UCSD-AML1 (cell line): ENCODE results near the gene SLC22A1.
"Not testable (repeated sequence)": the region's sequence is repeated elsewhere in the genome, so short reads cannot be mapped to it uniquely, and the experiment has no call there.

Experiments used
- DNase-seq: peaks from one replicate; lab custom pipeline; 2025; ENCODE audit not compliant: unreplicated experiment; lab: John Stamatoyannopoulos, UW

SLC22A1 gene

DNA sequence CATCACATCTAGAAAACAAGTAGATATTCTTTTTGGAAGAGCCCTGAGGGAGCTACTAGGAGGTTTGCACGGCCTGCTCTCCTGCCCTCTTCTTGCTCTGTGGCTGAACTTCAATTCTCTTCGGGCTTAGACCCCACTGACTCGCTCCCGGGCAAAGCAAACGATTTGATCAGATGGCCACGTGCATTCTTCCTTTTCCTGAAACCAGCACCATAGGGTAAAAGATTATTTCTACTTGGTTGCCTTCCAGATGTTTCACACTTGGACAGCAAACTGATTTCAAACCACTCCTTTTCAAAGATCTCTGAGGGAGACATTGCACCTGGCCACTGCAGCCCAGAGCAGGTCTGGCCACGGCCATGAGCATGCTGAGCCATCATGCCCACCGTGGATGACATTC is at the start of gene SLC22A1:
Gene SLC22A1, plus strand, starts transcription at position 258 of the 400 bp plus-strand sequence. Its CDS starts 121 bp downstream, at position 379.
- DNase-seq, result no peak

DNA sequence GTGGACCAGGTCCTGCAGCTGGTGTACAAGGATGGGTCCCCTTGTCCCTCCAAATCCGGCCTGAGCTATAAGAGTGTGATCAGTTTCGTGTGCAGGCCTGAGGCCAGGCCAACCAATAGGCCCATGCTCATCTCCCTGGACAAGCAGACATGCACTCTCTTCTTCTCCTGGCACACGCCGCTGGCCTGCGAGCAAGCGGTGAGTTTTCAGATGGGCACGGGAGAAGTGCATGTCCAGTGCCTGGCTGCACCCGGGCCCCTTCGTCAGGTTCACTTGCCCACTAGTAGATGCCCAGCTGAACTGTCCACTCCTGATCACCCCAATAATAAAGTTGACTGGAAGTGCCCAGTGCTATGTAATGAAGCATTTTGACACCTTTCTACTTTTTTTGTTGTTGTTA is 48.3 kb upstream of the SLC22A1 start:
- DNase-seq, result no peak

DNA sequence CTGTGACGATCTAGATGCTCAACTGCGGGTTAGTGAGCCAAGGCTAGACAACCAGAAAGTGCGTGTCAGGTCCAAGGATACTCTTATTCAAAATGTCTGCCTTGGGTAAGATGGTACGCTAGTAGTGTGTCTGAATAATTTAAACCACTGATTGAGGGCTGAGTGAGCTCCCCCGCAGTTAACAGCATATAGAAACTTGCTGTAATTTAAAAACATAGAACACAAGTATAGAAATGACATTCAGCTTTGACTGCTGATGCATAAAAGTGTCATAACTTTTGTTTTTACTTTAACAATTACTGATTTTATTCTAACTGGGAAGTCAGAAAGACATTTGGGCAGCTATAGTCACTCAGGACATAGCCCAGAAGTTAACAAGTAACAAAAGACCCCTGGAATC is 45.6 kb upstream of the SLC22A1 start:
- DNase-seq, result no peak

DNA sequence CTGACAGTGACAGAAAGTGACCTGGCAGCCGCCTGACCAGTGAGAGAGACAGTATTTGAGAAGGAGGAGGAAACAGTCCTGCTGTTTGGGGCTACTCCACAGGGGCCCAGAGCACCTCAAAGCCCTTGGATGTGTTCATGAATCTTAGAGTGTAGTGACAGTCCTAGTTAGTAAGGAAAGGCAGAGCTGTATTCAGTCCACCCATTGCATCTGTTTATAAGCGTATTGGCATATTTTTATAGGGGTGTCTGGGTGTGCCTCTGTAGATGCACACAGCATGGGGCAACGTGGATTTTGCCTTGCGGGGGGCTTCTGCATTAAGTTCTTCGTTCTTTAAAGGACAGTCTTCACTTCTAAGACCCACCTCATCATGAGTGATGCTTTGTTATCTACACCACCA is 44.6 kb upstream of the SLC22A1 start:
- no peak for DNase-seq

DNA sequence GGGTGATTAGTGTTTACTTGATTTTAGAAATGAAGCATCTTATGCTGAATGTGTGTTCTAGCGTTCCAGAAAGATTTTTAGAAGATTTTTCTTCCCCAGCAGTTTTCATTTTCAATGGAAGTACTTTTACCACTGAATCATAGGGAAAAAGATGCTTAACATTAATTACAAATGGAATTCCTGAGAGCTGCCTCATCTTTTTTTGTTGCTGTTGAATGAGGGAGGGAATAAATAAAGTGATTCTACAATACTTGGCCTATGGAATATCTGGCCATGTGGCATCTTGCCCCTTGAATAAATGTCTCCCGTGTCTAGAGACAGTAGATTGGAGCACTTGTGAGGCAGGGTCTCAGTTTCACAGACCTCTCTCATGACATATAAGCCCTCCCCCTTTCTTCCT is 44.1 kb upstream of the SLC22A1 start:
- DNase-seq, result no peak

DNA sequence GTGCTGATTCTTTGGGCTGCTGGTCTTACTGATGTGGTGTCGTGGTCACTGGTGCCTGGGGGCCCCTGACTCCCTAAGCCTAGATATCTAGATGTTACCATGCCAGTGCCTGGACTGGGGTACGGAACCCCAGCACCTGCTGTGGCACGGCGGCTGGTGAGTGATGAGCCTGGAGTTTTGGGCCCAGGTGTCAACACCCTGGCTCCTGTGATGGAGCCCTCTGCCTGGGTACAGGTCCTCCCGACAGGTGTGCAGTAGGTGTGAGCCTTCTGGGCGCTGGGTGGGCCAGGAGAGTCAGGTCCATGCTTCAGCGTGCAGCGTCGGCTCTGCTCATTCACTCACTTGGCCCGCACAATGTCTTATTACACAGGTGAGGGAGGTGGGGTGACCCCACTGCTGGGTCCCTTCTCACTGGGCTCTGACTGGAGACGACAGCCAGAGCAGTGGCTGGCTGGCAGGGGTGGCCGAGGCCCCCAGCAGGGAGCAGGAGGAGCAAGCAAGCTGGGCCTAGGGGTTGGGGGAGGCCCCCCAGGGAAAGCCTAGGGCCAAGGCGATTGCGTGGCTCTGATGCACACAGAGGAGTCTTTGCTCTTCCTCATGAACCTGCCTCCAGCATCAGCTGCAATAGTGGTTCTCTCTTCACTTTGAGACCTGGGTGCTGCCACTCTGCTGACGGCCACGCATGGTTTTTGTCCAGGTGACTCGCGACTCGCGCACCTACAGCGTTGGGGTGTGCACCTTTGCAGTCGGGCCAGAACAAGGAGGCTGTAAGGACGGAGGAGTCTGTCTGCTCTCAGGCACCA is 42.5 kb upstream of the SLC22A1 start:
- no peak for DNase-seq

DNA sequence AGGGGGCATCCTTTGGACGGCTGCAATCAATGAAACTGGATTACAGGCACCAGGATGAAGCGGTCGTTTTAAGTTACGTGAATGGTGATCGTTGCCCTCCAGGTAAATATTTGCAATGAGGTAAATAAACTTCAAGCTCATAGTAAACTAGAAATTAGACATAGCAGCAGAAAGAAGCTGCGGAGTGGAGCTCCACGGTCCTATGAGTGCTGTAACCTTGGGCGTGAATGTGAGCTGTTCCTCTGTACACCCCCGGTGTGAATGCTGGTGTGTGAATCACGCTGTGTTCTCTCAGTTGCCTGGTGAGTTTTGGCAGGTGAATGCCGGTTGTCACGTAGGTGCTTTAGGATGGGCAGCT is 42.0 kb upstream of the SLC22A1 start:
- no peak for DNase-seq

DNA sequence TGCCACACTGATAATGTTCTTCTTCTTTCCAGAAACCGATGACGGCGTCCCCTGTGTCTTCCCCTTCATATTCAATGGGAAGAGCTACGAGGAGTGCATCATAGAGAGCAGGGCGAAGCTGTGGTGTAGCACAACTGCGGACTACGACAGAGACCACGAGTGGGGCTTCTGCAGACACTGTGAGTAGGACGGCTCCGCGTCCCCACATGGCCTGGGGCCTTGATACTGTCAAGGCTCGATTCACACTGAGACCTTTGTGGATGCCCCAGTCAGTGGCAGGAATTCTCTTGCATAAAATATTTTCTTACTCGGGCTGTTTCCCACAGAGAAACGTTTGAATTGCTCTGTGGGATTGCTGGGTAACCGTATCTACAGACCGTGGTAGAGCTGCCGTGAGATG is 41.5 kb upstream of the SLC22A1 start:
- DNase-seq, result no peak

DNA sequence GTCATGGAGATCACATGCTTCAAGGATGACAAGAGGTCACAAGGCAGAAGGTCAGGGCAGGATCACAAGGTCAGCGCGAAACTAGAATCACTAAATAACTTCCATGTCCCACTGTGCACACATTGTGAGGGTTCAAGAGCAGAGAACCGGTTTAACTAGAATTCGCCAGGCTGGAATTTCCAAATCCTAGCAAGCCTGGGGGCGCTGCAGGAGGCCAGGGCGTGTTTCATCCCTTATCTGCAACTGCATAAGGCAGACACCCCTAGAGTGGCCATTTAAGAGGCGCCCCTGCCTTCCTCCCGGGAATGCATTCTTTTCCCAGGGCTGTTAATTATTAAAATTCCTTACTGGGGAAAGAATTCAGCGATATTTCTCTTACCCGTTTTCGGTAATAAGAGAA is 40.2 kb upstream of the SLC22A1 start:
- DNase-seq, result no peak

DNA sequence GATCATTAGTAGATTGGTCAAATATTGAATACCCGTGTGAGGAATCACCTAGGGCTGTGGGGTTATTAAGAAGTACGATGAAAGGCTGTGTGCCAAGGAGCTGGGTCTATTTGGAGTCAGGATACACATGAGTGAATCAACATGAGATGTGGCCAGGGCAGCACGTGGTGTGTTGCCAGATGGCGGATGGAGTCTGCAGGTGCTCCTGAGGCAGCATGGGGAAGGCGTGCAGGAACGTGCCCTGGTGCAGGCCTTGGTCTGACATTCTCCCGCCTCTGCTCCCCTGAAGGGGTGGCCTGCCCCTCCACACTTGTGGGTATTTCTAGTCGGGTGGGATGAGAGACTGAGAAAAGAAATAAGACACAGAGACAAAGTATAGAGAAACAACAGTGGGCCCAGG is 39.0 kb upstream of the SLC22A1 start:
- DNase-seq, result no peak

DNA sequence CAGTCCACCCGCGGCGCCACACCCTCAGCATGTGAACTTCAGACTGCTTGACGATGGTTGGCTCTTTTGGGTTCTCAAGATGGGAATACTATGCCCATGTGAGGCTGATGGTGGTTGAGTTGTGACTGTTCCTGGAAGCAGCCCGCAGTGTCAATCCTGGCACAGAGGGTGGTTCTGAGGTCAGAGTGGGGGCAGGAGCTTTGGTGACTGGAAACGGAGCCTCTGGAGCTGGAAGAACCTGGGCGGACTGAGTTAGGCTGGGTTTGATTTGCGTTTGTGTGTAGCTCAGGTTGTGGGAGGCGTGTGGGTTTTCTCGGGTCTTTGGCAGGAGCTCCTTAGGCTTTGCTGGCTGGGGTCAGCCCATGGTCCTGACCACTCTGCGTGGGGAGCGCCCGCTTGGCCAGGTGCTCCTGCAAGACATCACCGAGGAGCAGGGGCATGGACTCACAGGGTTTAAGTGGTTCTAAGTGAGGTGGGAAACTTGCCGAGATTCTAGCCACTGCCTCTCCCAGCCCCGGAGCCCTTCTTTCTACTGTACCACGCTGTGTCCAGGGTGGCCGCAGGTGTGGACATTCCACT is 37.3 kb upstream of the SLC22A1 start:
- no peak for DNase-seq

DNA sequence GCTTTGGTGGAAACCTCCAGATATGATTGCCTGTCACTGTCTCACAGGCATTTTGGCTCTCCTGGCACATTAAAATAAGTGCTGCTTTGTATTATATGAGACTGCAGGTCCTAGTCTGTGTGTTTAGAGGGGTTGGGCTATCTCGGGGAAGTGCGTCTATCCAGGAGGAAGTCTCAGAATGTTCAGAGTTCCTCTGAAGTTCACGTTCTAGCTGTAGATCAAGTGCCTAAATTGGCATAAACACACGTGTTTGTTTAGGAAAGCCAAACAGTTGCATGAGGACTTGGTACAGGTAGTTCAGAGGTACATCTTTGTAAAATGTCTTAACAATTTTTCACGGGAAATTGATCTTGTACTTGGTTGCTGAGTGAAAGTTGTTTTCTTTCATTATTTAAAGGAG is 36.4 kb upstream of the SLC22A1 start:
- no peak for DNase-seq

DNA sequence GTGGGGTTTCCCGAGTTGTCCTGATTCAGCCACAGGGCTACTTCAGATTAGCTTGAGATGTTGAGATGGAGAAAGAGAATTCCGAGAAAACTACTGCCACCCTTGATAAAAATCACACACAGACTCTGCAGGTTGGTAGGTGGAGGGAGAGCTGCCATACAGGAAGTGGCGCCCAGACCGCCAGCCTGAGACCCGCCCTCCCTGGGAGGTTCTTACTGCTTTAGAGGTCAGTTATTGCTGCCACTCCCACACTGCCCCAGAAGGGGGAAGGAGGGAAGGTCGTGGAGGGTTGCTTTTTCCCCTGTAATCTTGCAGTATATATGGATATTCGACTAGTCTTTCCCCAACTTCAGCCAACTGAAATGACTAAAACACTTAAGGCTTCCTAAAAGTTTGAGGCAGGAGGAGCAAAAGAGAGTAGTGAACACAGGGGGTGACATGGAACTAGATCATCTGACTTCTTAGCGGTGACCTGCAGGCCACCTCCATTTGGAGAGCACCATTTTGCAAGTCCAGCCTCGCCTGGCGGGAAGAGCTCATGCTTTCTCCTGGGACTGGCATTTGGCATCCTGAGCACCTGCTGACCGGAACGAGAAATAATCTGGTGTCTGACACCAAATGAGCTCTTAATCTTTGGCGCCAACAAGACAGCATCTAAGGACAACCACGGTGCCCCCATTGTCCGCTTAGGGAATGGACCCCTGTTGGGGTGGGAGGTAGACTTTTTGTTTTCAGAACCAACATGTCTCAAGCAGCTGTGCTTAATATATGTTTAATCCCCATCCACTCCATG is 35.7 kb upstream of the SLC22A1 start:
- DNase-seq, result no peak

DNA sequence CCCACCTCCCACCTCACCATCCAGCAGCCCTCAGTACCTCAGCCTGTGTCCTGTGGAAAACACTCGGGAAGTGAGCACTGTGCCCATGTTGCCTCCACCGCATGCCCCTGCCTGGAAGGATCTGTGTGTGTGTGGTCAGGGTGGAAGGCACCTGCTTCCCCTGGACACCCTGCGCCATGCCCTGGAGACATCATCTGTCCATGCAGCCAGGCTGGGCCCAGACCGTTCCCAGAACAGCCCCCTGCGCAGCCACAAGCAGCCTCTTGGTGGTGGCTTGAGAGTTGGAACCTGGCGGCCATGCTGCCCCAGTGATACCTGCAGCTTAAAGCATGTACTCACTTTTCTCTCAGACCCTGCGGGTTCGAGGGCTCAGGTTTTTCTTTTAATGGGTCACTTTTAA is 34.9 kb upstream of the SLC22A1 start:
- DNase-seq, result no peak

DNA sequence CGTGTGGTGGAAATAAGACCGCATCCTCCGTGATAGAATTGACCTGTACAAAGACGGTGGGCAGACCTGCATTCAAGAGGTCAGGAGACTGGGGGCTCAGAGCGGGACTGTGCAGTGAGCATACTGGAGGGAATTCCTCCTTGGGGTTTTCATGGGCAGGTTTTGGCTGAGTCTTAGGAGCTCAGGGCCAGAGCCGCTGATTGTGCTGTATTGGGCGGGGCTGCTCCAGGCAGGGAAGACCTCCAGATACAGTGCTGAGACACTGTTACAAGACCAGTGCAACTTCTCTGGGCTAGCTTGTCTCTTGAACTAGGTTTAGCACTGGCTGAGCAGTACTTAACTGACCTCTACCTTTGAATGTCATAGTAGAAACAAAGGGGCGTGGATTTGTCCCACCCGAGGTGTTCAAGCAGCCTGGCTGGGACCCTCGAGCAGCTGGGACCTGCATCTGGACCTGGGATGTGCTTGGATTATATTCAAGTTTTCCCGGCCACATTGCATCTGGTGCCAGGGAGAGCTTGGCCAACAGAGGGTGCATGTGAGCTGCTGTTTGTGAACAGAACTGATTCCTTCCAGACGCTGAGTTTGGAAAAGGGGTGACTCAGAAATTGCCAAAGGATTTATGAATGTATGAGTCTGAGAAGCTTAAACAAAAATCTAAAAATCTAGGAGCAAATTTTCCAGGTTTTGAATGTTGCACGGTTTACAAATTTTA is 33.4 kb upstream of the SLC22A1 start:
- DNase-seq, result peak; percentile 17

DNA sequence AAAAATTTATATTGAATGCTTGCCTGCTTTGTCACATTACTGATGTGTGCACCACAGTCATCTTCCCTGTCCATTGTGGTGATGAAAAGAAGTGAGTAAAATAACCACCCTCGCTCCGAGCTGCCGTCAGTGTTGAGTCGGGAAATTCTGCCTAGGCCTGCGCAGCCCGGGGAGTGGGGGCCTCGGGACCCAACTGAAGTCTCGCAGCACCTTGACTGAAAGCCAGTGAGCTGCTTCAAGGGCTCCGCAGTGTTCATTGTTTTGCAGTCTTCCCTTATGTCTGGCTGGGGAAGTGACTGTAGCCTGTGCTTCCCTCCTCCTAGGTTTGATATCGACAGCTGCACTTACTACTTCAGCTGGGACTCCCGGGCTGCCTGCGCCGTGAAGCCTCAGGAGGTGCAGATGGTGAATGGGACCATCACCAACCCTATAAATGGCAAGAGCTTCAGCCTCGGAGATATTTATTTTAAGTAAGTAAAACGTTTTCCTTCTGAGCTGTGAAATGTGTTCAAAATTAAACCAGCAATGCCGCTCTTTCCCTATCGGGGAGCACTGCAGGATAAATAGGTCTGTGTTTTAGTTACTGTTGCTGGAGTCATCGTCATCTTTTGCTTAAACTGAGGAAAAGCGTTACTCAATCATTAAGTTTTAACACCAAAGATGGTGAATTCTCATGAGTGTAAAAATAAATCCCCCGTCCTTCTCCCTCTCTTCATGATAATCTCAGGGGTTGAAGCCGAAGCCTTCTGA is 32.7 kb upstream of the SLC22A1 start:
- no peak for DNase-seq

DNA sequence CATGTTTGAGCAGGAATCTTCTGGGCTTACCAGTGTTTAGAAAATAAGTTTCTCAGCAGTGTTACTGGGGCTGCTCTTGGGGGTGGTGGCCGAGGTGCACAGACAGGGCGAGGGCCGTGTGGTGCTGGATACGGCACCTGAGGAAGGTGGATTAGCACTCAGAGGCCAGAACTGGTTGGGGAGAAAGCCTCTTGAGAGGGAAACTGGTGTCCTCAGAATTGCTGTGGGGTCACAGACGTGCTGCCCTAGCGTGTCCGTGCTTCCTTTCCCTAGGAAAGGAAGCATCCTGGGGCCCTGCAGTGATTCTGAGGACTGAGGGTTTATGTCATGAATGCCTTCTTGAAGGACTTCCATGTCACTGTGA is 32.1 kb upstream of the SLC22A1 start:
- DNase-seq, result no peak

DNA sequence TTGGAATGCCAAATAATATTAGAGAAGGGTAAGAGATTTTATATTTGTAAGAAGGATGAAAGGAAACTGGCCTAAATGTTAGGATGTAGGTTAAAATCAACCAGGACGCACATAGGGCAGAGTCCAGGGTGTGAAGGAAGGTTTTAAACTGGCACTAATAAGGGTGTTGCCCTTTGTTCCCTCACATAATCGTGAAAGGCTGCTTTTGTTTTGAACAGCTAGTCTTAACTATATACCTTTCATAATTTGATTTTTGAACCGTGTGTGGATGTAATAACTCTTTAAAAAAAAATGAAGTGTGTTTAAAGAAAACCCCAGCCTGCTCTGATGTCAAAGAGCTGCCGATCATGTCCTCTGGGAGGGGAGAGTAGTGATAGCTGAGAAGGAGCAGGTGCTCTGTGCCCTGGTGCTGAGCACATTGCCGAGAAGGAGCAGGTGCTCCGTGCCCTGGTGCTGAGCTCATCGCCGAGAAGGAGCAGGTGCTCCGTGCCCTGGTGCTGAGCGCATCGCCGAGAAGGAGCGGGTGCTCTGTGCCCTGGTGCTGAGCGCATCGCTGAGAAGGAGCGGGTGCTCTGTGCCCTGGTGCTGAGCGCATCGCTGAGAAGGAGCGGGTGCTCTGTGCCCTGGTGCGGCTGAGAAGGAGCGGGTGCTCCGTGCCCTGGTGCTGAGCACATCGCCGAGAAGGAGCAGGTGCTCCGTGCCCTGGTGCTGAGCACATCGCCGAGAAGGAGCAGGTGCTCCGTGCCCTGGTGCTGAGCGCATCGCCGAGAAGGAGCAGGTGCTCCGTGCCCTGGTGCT is 31.0 kb upstream of the SLC22A1 start:
- DNase-seq, result not testable (repeated sequence)

DNA sequence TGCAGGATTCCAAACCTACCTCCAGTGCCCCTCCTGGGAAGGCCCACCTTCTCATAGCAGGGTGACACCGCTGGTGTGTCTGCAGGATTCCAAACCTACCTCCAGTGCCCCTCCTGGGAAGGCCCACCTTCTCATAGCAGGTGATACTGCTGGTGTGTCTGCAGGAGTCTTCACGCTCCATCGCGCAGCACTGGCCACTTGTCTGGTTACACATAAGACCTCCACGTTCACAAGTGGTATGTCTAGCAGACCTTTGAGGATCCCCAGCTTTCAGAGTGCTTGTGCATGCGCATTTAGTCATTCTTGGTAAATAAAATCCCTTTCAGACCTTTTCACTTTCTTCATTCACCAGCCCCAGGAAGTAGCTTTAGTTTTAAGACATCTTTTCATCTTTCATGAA is 29.4 kb upstream of the SLC22A1 start:
- not testable (repeated sequence) for DNase-seq

DNA sequence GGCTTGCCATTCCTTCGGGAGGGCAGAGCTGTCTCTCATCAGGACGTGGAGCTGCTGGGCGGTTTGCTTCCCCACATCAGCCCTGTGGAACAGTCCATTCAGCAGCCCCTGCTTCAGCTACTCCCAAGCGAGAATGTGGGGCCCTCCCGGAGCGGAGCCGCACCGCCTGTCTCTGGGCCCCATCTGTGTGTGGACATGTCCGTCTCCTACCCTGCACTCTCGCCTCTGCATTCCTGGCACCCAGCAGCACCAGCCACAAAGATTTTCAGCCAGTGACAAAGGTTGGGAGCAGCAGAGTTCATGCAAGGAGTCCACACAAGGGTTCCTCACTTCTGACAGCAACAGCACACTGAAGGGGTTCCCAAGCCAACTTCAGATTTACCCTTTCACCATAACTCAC is 29.0 kb upstream of the SLC22A1 start:
- no peak for DNase-seq
